Measurements from ENCODE around the gene LRRK2. TPM values are rescaled to one million over a fixed set of nuclear protein-coding genes. Genes with fewer than 3 reads are reported as not detected.

LRRK2 gene
- total RNA-seq, 2 experiments from 2014 or later: 0.13 to 0.25 TPM

DNA sequence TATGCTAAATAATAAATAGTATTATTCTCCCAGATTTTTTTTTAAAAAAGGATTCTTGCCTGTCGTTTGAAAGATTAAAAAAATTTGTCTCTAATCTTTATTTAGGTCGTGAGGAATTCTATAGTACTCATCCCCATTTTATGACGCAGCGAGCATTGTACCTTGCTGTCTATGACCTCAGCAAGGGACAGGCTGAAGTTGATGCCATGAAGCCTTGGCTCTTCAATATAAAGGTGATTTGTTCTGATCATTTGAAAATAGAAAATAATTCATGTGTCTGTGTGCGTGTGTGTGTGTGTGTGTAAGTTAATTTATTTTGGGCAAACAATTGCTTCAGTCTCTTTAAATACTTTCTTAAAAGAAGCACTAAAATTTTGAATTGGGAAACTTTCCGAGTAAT, 84.2 kb downstream of the LRRK2 start:
- CTCF ChIA-PET: no interaction called here

GRCh38 chr12:40310211-40310610, 85.4 kb downstream of the LRRK2 start:
- CTCF ChIA-PET: no interaction called here
- POLR2A ChIA-PET: no interaction called here

More for the DNA sequence above, 84.2 kb downstream of the LRRK2 start:
- POLR2A ChIA-PET: no interaction called here

DNA sequence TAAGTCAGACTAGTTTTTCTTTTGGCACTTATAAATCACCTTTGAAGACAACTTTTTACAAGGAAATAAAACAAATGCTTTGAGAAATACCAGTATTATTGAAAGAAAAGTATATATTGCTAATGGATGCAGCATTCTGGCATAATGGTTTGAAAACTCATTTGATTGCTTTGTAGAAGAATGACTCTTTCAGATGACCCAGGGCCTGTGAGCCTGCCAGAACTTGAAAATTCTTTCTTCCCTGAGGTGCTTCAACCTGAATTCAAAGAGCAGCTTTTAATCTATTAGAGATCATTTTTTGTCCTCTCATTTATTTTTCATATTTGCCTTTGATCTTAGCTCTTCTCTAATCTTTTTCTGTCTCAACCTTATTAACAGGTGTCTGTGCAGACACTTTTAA, 87.4 kb downstream of the LRRK2 start:
- CTCF ChIA-PET: no interaction called here
- POLR2A ChIA-PET: no interaction called here

GRCh38 chr12:40312982-40313576, 88.3 kb downstream of the LRRK2 start:
- CTCF ChIA-PET: no interaction called here

GRCh38 chr12:40313928-40314327, 89.1 kb downstream of the LRRK2 start:
- ChIA-PET CTCF (no interaction called here), POLR2A (no interaction called here)

More at GRCh38 chr12:40312982-40313576, 88.3 kb downstream of the LRRK2 start:
- POLR2A ChIA-PET: no interaction called here

- CTCF ChIA-PET: no interaction called here
Measured at GRCh38 chr12:40314927-40315326, 90.1 kb downstream of the LRRK2 start.

GRCh38 chr12:40315375-40315774, 90.6 kb downstream of the LRRK2 start:
- ChIA-PET POLR2A (no interaction called here), CTCF (no interaction called here)

More at GRCh38 chr12:40314927-40315326, 90.1 kb downstream of the LRRK2 start:
- POLR2A ChIA-PET: no interaction called here

- CTCF ChIA-PET: no interaction called here
- POLR2A ChIA-PET: no interaction called here
Measured at GRCh38 chr12:40324261-40324660, 99.5 kb downstream of the LRRK2 start.

- ChIA-PET POLR2A (no interaction called here), CTCF (no interaction called here)
Measured at GRCh38 chr12:40325349-40325960, 100.7 kb downstream of the LRRK2 start.

- ChIA-PET CTCF (no interaction called here), POLR2A (no interaction called here)
Measured at GRCh38 chr12:40327535-40327934, 102.7 kb downstream of the LRRK2 start.

DNA sequence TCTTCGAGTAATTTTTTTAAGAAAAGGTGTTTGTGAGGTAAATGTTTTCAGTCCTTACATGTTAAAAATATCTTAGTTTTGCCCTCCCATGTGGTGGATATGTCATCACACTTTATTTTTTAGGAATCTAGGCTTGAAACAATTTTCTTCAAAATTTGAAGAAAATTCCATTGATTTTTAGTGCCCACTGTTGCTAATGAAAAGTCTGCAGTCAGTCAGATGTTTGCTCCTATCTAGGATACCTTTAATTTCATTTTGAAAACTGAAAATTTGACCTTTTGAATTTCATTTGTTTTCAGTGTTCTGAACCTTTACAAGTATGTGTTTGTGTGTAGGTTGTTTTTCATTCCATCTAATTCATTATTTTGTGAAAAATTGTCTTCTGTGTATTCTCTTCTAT, 105.4 kb downstream of the LRRK2 start:
- ChIA-PET CTCF (no interaction called here), POLR2A (no interaction called here)

DNA sequence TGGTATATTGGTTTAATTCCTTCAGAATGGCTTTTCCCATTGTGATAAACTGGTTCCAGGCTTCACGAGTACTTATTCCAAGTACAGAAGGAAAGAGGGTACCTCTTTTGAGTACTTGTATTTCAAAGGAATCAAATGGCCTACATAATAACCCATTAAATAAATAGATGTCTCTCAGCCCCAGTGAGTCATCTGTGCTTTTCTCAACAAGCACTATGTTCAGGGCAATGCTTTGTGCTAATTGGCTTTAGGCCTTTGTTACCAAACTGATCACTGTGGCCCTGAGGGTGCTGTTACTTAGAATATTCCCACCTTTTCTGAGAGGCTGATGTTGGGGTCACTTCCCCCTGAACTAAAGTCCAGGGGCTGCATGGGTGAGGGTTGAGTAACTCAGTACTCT, 107.1 kb downstream of the LRRK2 start:
- ChIA-PET CTCF (no interaction called here), POLR2A (no interaction called here)

DNA sequence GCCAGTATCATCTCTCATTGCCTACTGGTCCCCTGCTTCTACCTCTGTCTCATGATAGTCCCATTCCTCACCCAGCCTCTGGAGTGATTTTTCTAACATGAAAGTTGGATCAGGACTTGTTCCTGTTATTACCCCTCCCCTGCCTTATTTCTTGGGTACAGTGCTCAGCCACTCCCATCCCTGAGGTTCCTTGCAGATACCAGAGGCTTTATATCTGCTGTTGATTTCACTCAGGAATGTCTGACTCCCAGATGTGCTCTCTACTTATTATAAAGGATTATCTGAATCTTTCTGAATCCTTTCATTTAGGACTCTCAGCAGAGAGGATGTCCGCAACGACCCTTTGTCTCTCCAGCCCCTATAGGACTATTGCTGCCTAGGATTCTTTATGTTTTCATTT, 111.2 kb downstream of the LRRK2 start:
- POLR2A ChIA-PET: no interaction called here
- CTCF ChIA-PET: no interaction called here

DNA sequence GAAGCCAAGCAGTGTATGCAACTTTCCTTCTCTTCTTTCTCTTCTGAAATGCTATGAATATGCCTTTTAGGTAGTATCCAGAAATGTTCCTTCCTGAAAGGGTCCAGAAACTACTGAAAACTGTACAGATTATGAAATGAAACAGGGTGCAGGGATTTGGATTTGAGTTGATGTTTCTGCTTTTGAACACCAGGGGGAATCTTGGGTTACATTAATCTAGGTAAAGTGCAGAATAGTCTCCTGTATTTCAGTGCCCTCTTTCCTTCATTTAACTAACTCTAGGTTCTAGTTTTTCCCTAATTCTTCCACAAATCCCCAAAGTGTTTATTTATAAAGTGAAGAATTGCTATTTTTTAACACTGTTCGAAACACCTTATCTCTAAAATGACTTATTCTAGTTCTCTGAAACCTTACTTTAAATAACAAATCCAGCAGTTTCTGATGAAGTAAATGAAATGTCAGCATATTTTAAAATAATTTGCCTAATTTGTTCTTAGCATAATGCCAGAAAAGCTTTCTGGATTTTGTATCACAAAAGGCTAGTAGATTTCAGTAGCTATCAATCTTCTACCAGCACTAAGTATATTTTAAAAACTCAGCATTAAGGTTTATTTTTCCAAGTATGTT, 111.9 kb downstream of the LRRK2 start:
- CTCF ChIA-PET: no interaction called here
- POLR2A ChIA-PET: no interaction called here

GRCh38 chr12:40338071-40338470, 113.3 kb downstream of the LRRK2 start:
- ChIA-PET POLR2A (no interaction called here), CTCF (no interaction called here)

DNA sequence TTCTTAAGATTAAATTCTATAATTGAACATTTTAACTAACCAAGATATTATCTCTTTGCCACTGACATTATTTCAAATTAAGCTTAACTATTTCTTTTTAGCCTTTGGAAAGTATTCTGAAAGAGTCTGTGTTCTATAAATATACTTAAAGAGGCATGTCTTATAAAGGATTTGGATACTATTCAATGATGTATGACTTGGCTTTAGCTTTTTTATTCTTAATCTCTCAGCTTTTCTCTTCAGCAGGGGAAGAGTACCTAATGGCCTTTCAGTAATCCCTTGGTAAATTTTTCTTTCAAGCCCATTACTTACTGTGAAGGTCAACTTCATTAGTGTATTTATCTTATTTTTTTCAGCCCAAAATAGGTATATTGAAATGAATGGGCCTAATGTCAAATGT, 113.8 kb downstream of the LRRK2 start:
- CTCF ChIA-PET: no interaction called here
- POLR2A ChIA-PET: no interaction called here

GRCh38 chr12:40342010-40342409, 117.2 kb downstream of the LRRK2 start:
- ChIA-PET CTCF (interaction anchor here (1.2 kb wide), 1 partner anchor 10 kb away, joined by 3 read pairs; no protein-coding TSS in a partner anchor), POLR2A (interaction anchor here (0.6 kb wide), 1 partner anchor 41 kb away, joined by 3 read pairs; no protein-coding TSS in a partner anchor)

DNA sequence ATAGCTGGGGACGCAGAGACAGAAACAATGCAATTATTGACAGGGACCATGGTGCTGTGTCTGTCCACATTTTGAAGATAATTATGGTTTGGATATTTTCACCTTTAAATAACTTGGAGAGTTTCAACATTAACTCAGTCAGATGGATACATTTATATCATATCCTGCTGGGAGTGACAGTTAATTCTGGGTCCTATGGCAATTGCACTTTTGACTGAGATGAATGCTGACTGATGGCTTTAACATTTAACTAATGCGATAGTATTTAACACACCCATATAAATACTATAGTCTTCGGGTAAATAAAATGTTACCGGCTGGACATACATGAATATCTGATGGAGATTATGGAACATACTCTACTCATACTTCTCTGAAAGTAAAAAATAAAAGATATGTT, 118.3 kb downstream of the LRRK2 start:
- POLR2A ChIA-PET: no interaction called here
- CTCF ChIA-PET: interaction anchor here (1.2 kb wide), 1 partner anchor 9 kb away, joined by 3 read pairs; no protein-coding TSS in a partner anchor

DNA sequence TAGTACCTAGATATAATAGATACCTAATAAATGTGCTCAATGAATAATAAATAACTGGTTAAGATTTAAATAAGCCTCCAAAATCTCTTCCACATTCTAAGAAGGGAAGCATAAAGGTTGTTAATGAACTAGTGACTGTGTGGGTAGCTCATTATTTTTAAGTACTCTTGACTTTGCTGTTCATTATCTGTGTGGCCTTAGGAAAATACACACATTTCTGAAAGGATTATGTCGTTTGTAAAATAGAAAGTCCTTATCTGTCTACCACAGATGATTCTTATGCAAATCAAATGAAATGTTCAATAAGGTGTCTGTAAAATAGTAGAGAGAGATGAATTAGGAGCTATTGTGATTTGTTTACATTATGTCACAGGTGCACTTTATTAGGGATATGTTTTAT, 119.5 kb downstream of the LRRK2 start:
- ChIA-PET POLR2A (no interaction called here), CTCF (no interaction called here)

DNA sequence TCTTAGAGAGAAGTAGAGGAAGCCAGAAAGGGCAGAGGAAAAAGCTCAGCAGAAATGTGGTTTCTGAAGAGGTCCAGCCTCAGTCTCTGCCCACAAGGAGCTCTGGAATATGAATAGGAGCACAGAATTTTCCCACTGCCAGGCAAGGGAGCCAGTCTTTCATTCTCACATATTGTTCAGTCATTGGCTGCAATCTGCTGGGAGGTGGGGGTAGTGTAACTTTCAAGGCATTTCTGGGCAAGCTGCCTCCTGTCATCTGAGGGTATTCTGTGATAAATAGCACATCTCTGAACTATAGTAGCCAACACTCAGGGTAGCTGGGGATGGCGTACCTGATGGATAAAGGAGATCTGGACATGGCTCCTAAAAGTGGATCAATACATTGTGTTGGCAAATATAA, 127.2 kb downstream of the LRRK2 start:
- POLR2A ChIA-PET: no interaction called here
- CTCF ChIA-PET: interaction anchor here (1.4 kb wide), 1 partner anchor 10 kb away, joined by 3 read pairs; no protein-coding TSS in a partner anchor

DNA sequence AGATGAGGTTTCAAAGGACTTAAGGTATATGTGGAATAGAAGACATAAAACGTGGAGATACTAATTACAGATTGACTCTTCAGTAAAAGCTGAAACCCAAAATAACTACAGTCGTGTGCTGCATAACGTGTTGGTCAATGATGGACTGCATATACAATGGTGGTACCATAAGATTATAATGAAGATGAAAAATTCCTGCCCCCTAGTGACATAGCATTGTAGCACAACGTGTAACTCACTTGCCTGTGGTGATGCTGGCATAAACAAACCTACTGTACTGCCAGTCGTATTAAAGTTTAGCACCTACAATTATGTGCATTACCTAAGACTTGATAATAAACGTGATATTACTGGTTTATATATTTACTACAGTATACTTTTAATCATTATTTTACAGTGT, 150.3 kb downstream of the LRRK2 start:
- POLR2A ChIA-PET: no interaction called here
- CTCF ChIA-PET: no interaction called here

Measured in activated CD8-positive, alpha-beta memory T cell treated with anti-CD3 and anti-CD28 coated beads for 36 hours (primary cell).